ENCODE measurements around the gene ROR1.

DNA sequence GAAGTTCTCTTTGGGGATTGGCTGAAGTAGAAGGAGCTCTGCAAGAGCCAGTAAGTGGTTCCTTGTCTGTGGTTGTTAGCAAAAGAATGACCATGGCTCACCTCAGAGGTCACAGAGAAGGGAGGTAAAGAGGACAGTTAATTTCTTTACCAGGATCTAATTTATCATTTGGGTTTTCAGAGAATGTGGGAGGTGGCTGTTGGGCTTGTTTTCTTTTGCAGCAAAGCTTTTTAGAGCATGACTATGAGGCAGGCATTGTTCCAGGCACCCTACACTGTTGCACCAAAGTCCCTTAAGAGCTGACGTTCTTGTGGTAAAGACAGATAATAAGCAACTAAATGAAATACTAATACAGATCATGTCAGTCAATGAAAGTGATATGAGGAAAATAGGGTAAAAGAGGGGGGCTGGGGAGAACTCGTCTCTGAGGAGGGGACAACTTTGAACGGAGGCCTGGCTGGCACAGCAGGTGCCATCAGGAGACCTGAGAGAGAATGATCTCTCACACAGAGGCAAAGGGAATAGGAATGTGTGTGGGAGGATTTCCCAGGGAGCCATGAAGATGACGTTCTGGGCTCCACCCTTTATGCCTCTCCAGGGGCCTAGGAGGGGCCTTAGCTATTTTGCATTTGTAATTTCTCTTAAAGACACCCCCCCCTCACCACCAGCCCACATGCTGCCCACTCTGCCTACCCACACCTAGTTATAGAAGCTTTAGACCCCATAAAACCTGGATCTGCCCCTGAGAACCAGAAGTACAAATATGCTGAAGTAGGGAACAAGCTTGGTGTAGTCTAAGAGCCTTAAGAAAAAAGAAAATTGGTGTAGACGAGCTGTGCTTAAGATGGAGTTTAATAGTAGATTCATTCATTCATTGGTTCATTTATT lies 177.5 kb downstream of the ROR1 start:
- TF ChIP-seq EP300 (IDR thresholded peaks at IDR 0.05) (no peak), POLR2A (IDR thresholded peaks at IDR 0.05) (no peak)
- TF ChIP-seq, protein P1, sequence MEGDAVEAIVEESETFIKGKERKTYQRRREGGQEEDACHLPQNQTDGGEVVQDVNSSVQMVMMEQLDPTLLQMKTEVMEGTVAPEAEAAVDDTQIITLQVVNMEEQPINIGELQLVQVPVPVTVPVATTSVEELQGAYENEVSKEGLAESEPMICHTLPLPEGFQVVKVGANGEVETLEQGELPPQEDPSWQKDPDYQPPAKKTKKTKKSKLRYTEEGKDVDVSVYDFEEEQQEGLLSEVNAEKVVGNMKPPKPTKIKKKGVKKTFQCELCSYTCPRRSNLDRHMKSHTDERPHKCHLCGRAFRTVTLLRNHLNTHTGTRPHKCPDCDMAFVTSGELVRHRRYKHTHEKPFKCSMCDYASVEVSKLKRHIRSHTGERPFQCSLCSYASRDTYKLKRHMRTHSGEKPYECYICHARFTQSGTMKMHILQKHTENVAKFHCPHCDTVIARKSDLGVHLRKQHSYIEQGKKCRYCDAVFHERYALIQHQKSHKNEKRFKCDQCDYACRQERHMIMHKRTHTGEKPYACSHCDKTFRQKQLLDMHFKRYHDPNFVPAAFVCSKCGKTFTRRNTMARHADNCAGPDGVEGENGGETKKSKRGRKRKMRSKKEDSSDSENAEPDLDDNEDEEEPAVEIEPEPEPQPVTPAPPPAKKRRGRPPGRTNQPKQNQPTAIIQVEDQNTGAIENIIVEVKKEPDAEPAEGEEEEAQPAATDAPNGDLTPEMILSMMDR (IDR thresholded peaks at IDR 0.05) = no peak
